HG02852 (cell line): Measurements from ENCODE around the gene RANBP9.
A peak's percentile ranks its signal among the peaks of the same experiment; 100 is the strongest.

Experiments
- ATAC-seq: cut with Tn5 transposase; IDR thresholded peaks from one replicate; pipeline ENCODE4 v1.9.1; 2021; ENCODE audit warnings: mild to moderate bottlenecking, moderate library complexity; ENCODE audit not compliant: unreplicated experiment

The RANBP9 gene

GRCh38 chr6:13711733-13712598 lies at the start of gene RANBP9:
Gene RANBP9 (minus strand): TSS chr6:13711835. CDS start chr6:13711505, 330 bp downstream.
- ATAC-seq: peak; percentile 70

- no peak for ATAC-seq
Measured at GRCh38 chr6:13760307-13761304, 49.0 kb upstream of the RANBP9 start.

GRCh38 chr6:13759025-13759424 lies 47.4 kb upstream of the RANBP9 start:
- ATAC-seq: no peak

GRCh38 chr6:13754644-13755043 lies 43.0 kb upstream of the RANBP9 start:
- no peak for ATAC-seq

GRCh38 chr6:13743736-13744127 lies 32.1 kb upstream of the RANBP9 start:
- ATAC-seq: no peak

GRCh38 chr6:13742961-13743735 lies 31.5 kb upstream of the RANBP9 start:
- no peak for ATAC-seq

GRCh38 chr6:13741365-13741764 lies 29.7 kb upstream of the RANBP9 start:
- no peak for ATAC-seq

- ATAC-seq: no peak
Measured at GRCh38 chr6:13735031-13735430, 23.4 kb upstream of the RANBP9 start.

GRCh38 chr6:13733178-13733887 lies 21.7 kb upstream of the RANBP9 start:
- no peak for ATAC-seq

- ATAC-seq: no peak
Measured at GRCh38 chr6:13730704-13731103, 19.1 kb upstream of the RANBP9 start.

- ATAC-seq: no peak
Measured at GRCh38 chr6:13729891-13730290, 18.3 kb upstream of the RANBP9 start.

- ATAC-seq: no peak
Measured at GRCh38 chr6:13725570-13725969, 13.9 kb upstream of the RANBP9 start.

- no peak for ATAC-seq
Measured at GRCh38 chr6:13725052-13725451, 13.4 kb upstream of the RANBP9 start.

- no peak for ATAC-seq
Measured at GRCh38 chr6:13724182-13724581, 12.5 kb upstream of the RANBP9 start.

GRCh38 chr6:13722880-13723279 lies 11.2 kb upstream of the RANBP9 start:
- no peak for ATAC-seq

GRCh38 chr6:13718123-13718458 lies 6.5 kb upstream of the RANBP9 start:
- ATAC-seq: no peak

- ATAC-seq: no peak
Measured at GRCh38 chr6:13716955-13717295, 5.3 kb upstream of the RANBP9 start.

- ATAC-seq: no peak
Measured at GRCh38 chr6:13716225-13716954, 4.8 kb upstream of the RANBP9 start.

GRCh38 chr6:13715444-13715883 lies 3.8 kb upstream of the RANBP9 start:
- no peak for ATAC-seq

GRCh38 chr6:13712599-13712898 lies 914 bp upstream of the RANBP9 start:
- no peak for ATAC-seq
